GM10266 (cell line): ENCODE measurements around the gene C18orf32.
A peak's percentile ranks its signal among the peaks of the same experiment; 100 is the strongest.

ENCODE experiments used
- DNase-seq: peaks from one replicate; pipeline ENCODE4 v3.0.0; 2012; ENCODE audit errors: extremely low spot score
- CTCF ChIP-seq: IDR thresholded peaks from 2 replicates; pipeline ENCODE4 v1.5.1; 2012; ENCODE audit warnings: mild to moderate bottlenecking, low read depth; ENCODE audit not compliant: control insufficient read depth, insufficient read depth; ENCODE audit errors: missing control alignments

The C18orf32 gene

GRCh38 chr18:49447810-49448745, 39.0 kb downstream of the C18orf32 start:
- no peak for DNase-seq
- peak; percentile 41 for TF ChIP-seq CTCF

DNA sequence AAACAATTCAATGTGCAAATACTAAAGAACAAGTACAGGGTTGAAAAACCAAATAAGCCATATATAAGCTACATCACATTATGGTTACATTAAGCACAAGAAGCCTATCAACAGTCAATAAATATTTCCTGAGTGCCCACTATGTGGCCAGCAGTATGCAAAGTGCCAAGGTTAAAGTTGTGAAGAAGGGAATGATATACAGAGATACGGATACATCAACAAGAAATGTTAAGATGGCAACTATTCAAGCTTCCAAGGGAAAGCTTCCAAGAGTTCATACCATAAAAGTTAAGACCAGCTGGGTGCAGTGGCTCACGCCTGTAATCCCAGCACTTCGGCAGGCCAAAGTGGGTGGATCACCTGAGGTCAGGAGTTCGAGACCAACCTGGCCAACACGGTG, 40.6 kb downstream of the C18orf32 start:
- DNase-seq, result no peak
- TF ChIP-seq CTCF, result no peak

DNA sequence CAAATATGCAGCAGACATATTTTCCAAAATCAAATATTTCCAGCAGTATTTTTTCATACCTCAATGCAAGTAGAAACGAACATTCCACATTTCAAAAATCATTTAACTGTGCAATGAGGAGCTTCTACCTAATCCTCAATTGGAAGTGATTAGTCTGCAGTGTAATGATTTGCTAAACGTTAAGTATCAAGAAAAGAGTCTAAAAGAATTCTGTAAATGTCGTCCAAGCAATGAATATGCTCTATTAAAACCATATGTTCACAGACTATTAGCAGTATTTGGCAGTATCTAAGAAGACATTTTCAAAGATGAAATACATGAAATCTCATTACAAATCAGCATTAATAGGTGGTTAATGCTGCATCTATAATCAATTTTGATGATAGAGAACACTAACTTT, 42.5 kb downstream of the C18orf32 start:
- TF ChIP-seq CTCF, result no peak
- DNase-seq, result no peak

GRCh38 chr18:49443837-49444236, 43.2 kb downstream of the C18orf32 start:
- no peak for TF ChIP-seq CTCF
- DNase-seq, result no peak

DNA sequence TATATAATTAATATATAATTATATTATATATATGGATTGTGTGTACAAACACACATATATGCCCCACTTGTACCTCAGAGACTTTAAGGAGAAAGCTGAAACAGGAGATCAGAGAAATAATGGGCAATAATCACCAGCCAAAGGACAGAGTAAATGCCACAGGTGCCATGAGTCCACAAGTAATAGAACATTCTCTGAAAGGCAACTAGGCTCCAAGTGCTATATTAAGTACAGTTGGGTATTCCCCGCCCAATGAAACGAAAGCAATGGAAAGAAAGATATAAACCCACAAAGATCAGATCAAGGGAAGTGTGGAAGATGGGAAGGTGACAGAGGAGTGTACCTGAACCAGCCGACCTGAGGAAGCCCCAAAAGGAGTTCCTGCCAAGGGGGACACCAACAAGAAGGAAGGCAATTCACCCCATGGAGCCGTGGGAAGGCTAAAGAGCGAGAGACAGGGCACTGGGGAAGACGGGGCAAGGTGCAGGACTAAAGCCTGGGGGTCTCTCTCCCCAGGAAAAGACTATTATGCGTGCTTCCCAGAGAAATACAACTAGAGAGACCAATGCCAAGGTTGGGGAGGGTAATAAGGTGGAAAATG, 45.6 kb downstream of the C18orf32 start:
- TF ChIP-seq CTCF, result no peak
- DNase-seq, result no peak

DNA sequence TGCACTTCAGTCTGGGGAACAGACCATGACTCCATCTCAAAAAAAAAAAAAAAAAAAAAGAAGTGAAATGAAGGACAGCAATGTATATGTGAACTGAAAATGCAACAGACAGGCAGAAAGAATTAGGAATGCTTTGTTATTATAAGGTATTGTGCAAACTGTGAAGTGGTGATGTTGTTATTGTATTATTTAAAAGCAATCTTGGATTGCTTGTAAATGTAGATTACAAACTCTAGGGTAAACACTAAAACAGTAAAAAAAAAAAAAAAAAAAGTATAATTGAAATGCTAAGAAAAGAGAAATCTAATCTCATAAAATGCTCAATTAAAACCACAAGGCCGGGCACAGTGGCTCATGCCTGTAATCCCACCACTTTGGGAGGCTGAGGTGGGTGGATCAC, 51.9 kb downstream of the C18orf32 start:
- no peak for DNase-seq
- no peak for TF ChIP-seq CTCF

DNA sequence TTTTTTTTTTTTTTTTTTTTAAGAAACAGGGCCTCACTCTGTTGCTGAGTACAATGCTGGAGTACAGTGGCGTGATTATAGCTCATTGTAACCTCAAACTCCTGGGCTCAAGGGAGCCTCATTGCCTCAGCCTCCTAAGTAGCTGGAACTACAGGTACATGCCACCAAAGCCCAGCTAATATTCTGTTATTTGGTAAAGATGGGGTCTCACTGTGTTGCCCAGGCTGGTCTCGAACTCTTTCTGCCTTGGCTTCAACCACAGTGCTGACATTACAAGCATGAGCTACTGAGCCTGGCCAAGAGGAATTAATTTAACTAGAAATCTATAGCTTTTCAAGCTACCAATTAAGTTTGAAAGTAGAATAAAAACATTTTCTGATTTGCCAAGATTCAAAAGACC, 54.4 kb downstream of the C18orf32 start:
- no peak for TF ChIP-seq CTCF
- DNase-seq, result no peak
